Spinal cord (tissue), 10 donors: ENCODE results near the gene KIAA0753. TPM values are rescaled to one million over a fixed set of nuclear protein-coding genes. Genes with fewer than 3 reads are reported as not detected.
"Not testable (repeated sequence)": the region's sequence is repeated elsewhere in the genome, so short reads cannot be mapped to it uniquely, and the experiment has no call there.

ENCODE experiments used
- DNase-seq, 6 donors: peaks; one replicate each; pipeline versions ENCODE4 v3.0.0 to v3.0.0-alpha.2; 2013 to 2015; ENCODE audit warnings: low spot score in 6 of 6, low read depth in 4 of 6
- H3K27ac ChIP-seq: one replicate; pipeline ENCODE4 v1.5.1; 2013; ENCODE audit warnings: low read depth, low read length, control low read depth
- H3K27me3 ChIP-seq: one replicate; pipeline ENCODE4 v1.6.1; 2013; ENCODE audit warnings: low read length; ENCODE audit not compliant: control insufficient read depth, insufficient read depth
- H3K36me3 ChIP-seq: one replicate; pipeline ENCODE4 v1.6.1; 2013; ENCODE audit warnings: low read length; ENCODE audit not compliant: control insufficient read depth, insufficient read depth
- H3K4me1 ChIP-seq: one replicate; pipeline ENCODE4 v1.6.1; 2013; ENCODE audit warnings: low read length; ENCODE audit not compliant: control insufficient read depth, insufficient read depth
- H3K4me3 ChIP-seq: one replicate; pipeline ENCODE4 v1.5.1; 2013; ENCODE audit warnings: low read depth, low read length, control low read depth
- H3K9me3 ChIP-seq: one replicate; pipeline ENCODE4 v1.6.1; 2013; ENCODE audit warnings: low read length; ENCODE audit not compliant: control insufficient read depth, insufficient read depth
- WGBS: methylation state at CpG from one replicate; pipeline ENCODE4 v1.1.5; 2013; ENCODE audit warnings: missing lambda C conversion rate; ENCODE audit not compliant: insufficient coverage; 5-methylcytosine and 5-hydroxymethylcytosine counted together
- polyA plus RNA-seq, 2 donors: library from polyadenylated mRNA; unstranded; fragments of 120-200 nt; gene quantifications; one replicate each; pipeline ENCODE4 v1.2.1, GENCODE V29; 2013; ENCODE audit not compliant: insufficient read length in 2 of 2
- total RNA-seq, 2 donors: library from RNA; depleted of rRNA in 1 of 2; stranded (reverse); fragments of 120-200 nt in 1 of 2; fragments of >200 nt in 1 of 2; gene quantifications; one replicate each; pipeline versions ENCODE4 v1.2.3 to v1.2.4, GENCODE V29; 2013 to 2014
- donor health status: healthy.

KIAA0753 gene
- total and polyA plus RNA-seq, 4 donors = 19.0 to 28.0 (median 23.5) TPM

- 87% methylated on average over 7 of the region's 7 CpGs for WGBS
- H3K4me1 ChIP-seq = peaks cover 15% of the 10 kb centered on the region
- no peak for DNase-seq
- H3K27ac ChIP-seq = no peak overlapping the region
- H3K27me3 ChIP-seq = no peaks in the 10 kb centered on the region
- peaks cover 42% of the 10 kb centered on the region for H3K36me3 ChIP-seq
- H3K9me3 ChIP-seq = no peaks in the 10 kb centered on the region
- no peak overlapping the region for H3K4me3 ChIP-seq
These were observed 64.3 kb downstream of the KIAA0753 start for GRCh38 chr17:6576038-6576785.

DNA sequence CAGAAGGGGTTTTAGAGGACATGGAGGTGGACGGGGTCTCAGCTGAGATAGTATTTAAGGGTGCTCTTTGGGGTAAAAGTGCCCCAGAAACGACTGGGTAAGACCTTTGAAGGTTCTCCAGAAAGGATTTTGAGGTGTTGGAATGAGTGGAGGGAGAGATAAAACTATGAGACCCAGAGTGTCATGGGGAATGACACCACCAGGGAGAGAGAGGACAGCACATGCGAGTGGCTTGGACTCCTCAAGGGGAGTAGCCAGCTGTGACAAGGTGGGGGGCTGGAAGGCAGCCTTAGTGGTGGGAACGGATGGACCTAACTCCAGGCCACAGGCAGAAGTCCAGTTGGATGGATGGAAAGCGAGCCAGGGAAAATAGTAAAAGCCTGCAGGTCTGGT, 64.9 kb downstream of the KIAA0753 start:
- H3K27ac ChIP-seq = no peak overlapping the region
- no peaks in the 10 kb centered on the region for H3K27me3 ChIP-seq
- no peak for DNase-seq
- peaks cover 43% of the 10 kb centered on the region for H3K36me3 ChIP-seq
- peaks cover 21% of the 10 kb centered on the region for H3K4me1 ChIP-seq
- H3K4me3 ChIP-seq = no peak overlapping the region
- 76% methylated on average over 5 of the region's 5 CpGs for WGBS
- no peaks in the 10 kb centered on the region for H3K9me3 ChIP-seq

- H3K4me3 ChIP-seq = no peak overlapping the region
- H3K36me3 ChIP-seq = peaks cover 42% of the 10 kb centered on the region
- no peak overlapping the region for H3K27ac ChIP-seq
- 61% methylated on average over 23 of the region's 23 CpGs for WGBS
- no peak for DNase-seq
- no peaks in the 10 kb centered on the region for H3K27me3 ChIP-seq
- peaks cover 23% of the 10 kb centered on the region for H3K4me1 ChIP-seq
- no peaks in the 10 kb centered on the region for H3K9me3 ChIP-seq
These were observed 65.6 kb downstream of the KIAA0753 start for GRCh38 chr17:6574687-6575595.

DNA sequence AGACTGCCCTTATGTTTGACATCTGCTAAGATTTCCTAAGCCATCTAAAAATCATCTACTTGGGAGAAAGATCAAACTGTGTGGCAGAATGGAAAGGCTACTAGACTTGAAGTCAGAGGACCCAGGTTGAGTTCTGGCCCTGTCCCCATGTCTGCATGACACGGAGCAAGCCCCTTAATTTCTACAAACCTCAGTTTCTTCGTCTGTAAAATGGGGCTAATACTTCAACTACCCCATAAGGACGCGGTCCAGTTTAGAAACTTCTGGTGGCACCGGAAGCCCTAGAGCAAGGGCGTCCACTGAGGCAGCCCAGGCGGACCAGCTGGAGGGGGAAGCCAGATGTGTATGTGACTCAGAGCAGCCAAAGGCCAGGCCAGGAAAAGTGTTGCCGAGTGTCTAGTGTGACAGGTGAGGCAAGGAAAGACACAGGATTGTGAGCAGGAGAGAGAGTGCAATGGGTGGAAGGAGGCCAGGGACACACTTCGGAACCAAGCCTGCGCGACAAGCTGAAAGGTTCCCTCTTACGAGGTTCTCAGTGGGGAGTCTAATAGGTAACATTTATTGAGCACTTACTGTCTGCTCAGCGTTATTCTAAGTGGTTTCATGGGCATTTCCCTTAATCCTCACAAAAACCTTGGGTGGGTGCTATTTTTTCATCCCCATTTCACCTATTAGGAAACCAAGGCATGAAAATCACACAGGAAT, 66.4 kb downstream of the KIAA0753 start:
- no peaks in the 10 kb centered on the region for H3K27me3 ChIP-seq
- H3K9me3 ChIP-seq = no peaks in the 10 kb centered on the region
- H3K4me3 ChIP-seq = no peak overlapping the region
- WGBS = 93% methylated on average over 10 of the region's 13 CpGs
- peaks cover 42% of the 10 kb centered on the region for H3K36me3 ChIP-seq
- H3K4me1 ChIP-seq = peaks cover 26% of the 10 kb centered on the region
- no peak overlapping the region for H3K27ac ChIP-seq
- no peak for DNase-seq

DNA sequence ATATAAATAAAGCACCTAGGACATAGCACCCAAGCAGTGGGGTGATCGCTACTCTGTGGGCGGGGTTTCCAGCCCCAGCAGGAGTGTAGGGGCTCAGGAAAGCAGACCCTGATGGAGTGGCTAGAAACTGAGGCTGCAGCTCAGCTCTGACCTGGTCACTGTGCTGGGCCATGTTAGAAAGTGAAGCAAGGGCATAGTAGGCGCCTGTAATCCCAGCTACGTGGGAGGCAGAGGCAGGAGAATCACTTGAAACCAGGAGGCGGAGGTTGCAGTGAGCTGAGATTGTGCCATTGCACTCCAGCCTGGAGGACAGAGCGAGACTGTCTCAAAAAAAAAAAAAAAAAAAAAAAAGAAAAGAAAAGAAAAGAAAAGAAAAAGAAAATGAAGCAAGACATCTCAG, 67.0 kb downstream of the KIAA0753 start:
- H3K27ac ChIP-seq, H3K27me3 ChIP-seq, DNase-seq, H3K9me3 ChIP-seq, H3K4me3 ChIP-seq: not testable (repeated sequence)
- peaks cover 42% of the 10 kb centered on the region for H3K36me3 ChIP-seq
- WGBS = 98% methylated on average over 4 of the region's 6 CpGs
- H3K4me1 ChIP-seq = peaks cover 26% of the 10 kb centered on the region

GRCh38 chr17:6572972-6573370, 67.5 kb downstream of the KIAA0753 start:
- H3K9me3 ChIP-seq = no peaks in the 10 kb centered on the region
- WGBS = 92% methylated on average over 8 of the region's 8 CpGs

GRCh38 chr17:6571452-6571781, 69.1 kb downstream of the KIAA0753 start:
- no CpG with 5 or more reads among the region's 7 CpGs for WGBS
- peaks cover 35% of the 10 kb centered on the region for H3K4me1 ChIP-seq
- peaks cover 29% of the 10 kb centered on the region for H3K36me3 ChIP-seq
- H3K27ac ChIP-seq = no peak overlapping the region
- no peaks in the 10 kb centered on the region for H3K27me3 ChIP-seq
- no peaks in the 10 kb centered on the region for H3K9me3 ChIP-seq
- no peak overlapping the region for H3K4me3 ChIP-seq
- DNase-seq = no peak

More at GRCh38 chr17:6572972-6573370, 67.5 kb downstream of the KIAA0753 start:
- Histone ChIP-seq H3K36me3 (peaks cover 42% of the 10 kb centered on the region), H3K4me3 (no peak overlapping the region), H3K4me1 (peaks cover 31% of the 10 kb centered on the region), H3K27me3 (no peaks in the 10 kb centered on the region), H3K27ac (no peak overlapping the region)
- DNase-seq = no peak

- peak in 1 of 6 donors; percentile 63 for DNase-seq
- no peaks in the 10 kb centered on the region for H3K9me3 ChIP-seq
- H3K27me3 ChIP-seq = no peaks in the 10 kb centered on the region
- peaks cover 25% of the 10 kb centered on the region for H3K36me3 ChIP-seq
- 41% methylated on average over 15 of the region's 18 CpGs for WGBS
- H3K27ac ChIP-seq = no peak overlapping the region
- H3K4me3 ChIP-seq = no peak overlapping the region
- peaks cover 35% of the 10 kb centered on the region for H3K4me1 ChIP-seq
These were observed 69.6 kb downstream of the KIAA0753 start for GRCh38 chr17:6570731-6571451.
